SK-N-SH treated with all-trans-retinoic acid at 6 μM for 48 hours (cell line): ENCODE data around the gene BEND6.

ENCODE experiments used
- ARNTL ChIP-seq: fragments of 450-650 bp; formaldehyde crosslinking; IDR thresholded peaks from 2 replicates; pipeline ENCODE4 v1.5.0; 2020; ENCODE audit warnings: low read depth, mild to moderate bottlenecking, moderate library complexity, borderline replicate concordance
- ISL1 ChIP-seq: fragments of 250-450 bp; sonication (Bioruptor Pico); IDR thresholded peaks from 2 replicates; pipeline ENCODE4 v2.1.2; 2022; ENCODE audit warnings: mild to moderate bottlenecking, moderate library complexity
- PPARA ChIP-seq: fragments of 250-450 bp; sonication (Bioruptor Pico); IDR thresholded peaks from 2 replicates; pipeline ENCODE4 v1.5.0; 2020; ENCODE audit warnings: mild to moderate bottlenecking, borderline replicate concordance
- RARB ChIP-seq: fragments of 250-450 bp; sonication (Bioruptor Pico); IDR thresholded peaks from 2 replicates; pipeline ENCODE4 v1.8.0; 2021; ENCODE audit warnings: mild to moderate bottlenecking, moderate library complexity
- ZNF70 ChIP-seq: fragments of 450-650 bp; formaldehyde crosslinking; IDR thresholded peaks from 2 replicates; pipeline ENCODE4 v1.5.0; 2020; ENCODE audit warnings: mild to moderate bottlenecking, moderate library complexity
- ZNF8 ChIP-seq: fragments of 450-650 bp; formaldehyde crosslinking; IDR thresholded peaks from 2 replicates; pipeline ENCODE4 v1.5.0; 2020; ENCODE audit warnings: mild to moderate bottlenecking, moderate library complexity
- TF ChIP-seq, protein P1 (sequence below): fragments of 250-450 bp; sonication (Bioruptor Pico); IDR thresholded peaks from 2 replicates; pipeline ENCODE4 v1.8.0; 2020; ENCODE audit warnings: mild to moderate bottlenecking, moderate library complexity, borderline replicate concordance
- TF ChIP-seq, protein P2 (sequence below): fragments of 250-450 bp; sonication (Bioruptor Pico); IDR thresholded peaks from 2 replicates; pipeline ENCODE4 v1.8.0; 2021; ENCODE audit warnings: low read depth, mild to moderate bottlenecking, moderate library complexity, borderline replicate concordance
- TF ChIP-seq, protein P3 (sequence below): fragments of 250-450 bp; sonication (Bioruptor Pico); IDR thresholded peaks from 2 replicates; pipeline ENCODE4 v1.5.1; 2020; ENCODE audit warnings: low read depth, mild to moderate bottlenecking, moderate library complexity

GRCh38 chr6:56992036-56992435 is 37.1 kb downstream of the BEND6 start:
- TF ChIP-seq ISL1: no peak
- no peak for TF ChIP-seq RARB
- TF ChIP-seq, protein P1, sequence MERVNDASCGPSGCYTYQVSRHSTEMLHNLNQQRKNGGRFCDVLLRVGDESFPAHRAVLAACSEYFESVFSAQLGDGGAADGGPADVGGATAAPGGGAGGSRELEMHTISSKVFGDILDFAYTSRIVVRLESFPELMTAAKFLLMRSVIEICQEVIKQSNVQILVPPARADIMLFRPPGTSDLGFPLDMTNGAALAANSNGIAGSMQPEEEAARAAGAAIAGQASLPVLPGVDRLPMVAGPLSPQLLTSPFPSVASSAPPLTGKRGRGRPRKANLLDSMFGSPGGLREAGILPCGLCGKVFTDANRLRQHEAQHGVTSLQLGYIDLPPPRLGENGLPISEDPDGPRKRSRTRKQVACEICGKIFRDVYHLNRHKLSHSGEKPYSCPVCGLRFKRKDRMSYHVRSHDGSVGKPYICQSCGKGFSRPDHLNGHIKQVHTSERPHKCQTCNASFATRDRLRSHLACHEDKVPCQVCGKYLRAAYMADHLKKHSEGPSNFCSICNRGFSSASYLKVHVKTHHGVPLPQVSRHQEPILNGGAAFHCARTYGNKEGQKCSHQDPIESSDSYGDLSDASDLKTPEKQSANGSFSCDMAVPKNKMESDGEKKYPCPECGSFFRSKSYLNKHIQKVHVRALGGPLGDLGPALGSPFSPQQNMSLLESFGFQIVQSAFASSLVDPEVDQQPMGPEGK: no peak
- TF ChIP-seq, protein P2, sequence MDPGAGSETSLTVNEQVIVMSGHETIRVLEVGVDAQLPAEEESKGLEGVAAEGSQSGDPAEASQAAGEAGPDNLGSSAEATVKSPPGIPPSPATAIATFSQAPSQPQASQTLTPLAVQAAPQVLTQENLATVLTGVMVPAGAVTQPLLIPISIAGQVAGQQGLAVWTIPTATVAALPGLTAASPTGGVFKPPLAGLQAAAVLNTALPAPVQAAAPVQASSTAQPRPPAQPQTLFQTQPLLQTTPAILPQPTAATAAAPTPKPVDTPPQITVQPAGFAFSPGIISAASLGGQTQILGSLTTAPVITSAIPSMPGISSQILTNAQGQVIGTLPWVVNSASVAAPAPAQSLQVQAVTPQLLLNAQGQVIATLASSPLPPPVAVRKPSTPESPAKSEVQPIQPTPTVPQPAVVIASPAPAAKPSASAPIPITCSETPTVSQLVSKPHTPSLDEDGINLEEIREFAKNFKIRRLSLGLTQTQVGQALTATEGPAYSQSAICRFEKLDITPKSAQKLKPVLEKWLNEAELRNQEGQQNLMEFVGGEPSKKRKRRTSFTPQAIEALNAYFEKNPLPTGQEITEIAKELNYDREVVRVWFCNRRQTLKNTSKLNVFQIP (CRISPR knock-in tag): no peak
- TF ChIP-seq, protein P3, sequence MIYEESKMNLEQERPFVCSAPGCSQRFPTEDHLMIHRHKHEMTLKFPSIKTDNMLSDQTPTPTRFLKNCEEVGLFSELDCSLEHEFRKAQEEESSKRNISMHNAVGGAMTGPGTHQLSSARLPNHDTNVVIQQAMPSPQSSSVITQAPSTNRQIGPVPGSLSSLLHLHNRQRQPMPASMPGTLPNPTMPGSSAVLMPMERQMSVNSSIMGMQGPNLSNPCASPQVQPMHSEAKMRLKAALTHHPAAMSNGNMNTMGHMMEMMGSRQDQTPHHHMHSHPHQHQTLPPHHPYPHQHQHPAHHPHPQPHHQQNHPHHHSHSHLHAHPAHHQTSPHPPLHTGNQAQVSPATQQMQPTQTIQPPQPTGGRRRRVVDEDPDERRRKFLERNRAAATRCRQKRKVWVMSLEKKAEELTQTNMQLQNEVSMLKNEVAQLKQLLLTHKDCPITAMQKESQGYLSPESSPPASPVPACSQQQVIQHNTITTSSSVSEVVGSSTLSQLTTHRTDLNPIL (CRISPR knock-in tag): no peak
- no peak for TF ChIP-seq ZNF70
- TF ChIP-seq ZNF8 (CRISPR knock-in tag): no peak
- TF ChIP-seq PPARA (CRISPR knock-in tag): no peak
- TF ChIP-seq ARNTL (CRISPR knock-in tag): no peak
